ENCODE measurements around the gene ATP6V1G2.
A peak's percentile ranks its signal among the peaks of the same experiment; 100 is the strongest.

Gene ATP6V1G2

DNA sequence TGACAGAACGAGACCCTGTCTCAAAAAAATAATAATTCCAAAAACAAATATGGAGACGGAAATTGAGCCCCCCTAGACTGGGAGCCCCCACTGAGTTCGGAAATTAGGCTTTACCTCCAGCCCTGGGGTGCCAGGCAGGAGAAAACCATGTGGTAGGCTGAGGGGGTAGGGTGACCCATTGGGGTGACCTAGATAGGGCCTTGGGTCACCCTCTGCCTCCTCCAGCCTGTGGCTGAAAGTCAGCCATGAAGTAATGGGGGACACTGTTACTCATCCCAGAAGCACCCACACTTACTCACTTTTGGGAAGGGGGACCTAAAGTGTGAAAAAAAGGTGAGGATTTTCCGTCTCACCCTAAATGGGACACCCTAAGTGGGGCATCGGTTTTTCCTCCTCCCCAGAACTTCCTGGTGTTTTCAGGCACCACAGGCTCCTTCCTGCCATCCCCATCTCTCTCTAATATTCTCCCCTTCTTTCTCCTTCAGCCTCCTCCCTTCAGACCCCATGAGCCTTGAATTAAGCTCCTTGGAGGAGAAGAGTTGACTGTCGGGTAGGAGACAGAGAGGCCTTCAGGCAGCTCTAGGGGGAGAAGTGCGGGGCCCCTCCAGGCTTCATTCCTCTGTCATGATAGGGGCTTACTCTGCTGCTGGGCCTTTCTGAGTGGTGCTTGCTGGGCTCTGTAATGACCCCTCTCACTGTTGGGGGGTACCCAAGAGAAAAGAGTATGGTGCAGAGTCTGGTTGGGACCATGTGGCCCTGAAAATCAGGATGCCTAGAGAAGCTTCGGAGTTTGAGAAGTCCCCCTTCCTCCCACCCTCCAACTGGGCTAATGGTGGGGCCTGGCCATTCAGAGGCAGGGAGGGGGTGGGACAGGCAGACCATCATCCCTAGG, 33.4 kb upstream of the ATP6V1G2 start:
- Mint-ChIP-seq H3K4me3 (peak overlapping the region; percentile 97), H3K27me3 (no peaks in the 10 kb centered on the region)
- peak; percentile 67 for DNase-seq

DNA sequence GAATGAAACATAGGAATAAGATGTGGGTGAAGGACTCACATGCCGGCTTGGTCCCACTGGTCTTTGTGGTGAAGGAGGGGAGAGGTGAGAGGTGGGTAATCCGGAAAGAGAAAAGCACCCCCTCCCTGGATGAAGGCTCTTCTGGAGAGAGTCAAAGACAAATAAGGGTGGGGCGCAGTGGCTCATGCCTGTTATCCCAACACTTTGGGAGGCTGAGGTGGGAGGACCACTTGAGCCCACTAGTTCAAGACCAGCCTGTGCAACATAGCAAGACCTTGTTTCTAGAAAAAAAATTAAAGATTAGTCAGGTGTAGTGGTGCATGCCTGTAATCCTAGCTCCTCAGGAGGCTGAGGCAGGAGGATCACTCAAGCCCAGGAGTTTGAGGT, 32.7 kb upstream of the ATP6V1G2 start:
- Mint-ChIP-seq H3K27ac (peak overlapping the region; percentile 91), H3K9me3 (no peaks in the 10 kb centered on the region), H3K27me3 (no peaks in the 10 kb centered on the region), H3K4me3 (peak overlapping the region; percentile 97), H3K4me1 (ENCODE audit: low read depth) (peaks cover 80% of the 10 kb centered on the region), H3K36me3 (ENCODE audit: low read depth) (peaks cover 75% of the 10 kb centered on the region)
- DNase-seq: peak; percentile 57

More for the DNA sequence above, 33.4 kb upstream of the ATP6V1G2 start:
- H3K9me3 Mint-ChIP-seq: no peaks in the 10 kb centered on the region
- peak overlapping the region; percentile 91 for H3K27ac Mint-ChIP-seq
- H3K4me1 Mint-ChIP-seq (ENCODE audit: low read depth): peaks cover 75% of the 10 kb centered on the region
- peaks cover 69% of the 10 kb centered on the region for H3K36me3 Mint-ChIP-seq (ENCODE audit: low read depth)

DNA sequence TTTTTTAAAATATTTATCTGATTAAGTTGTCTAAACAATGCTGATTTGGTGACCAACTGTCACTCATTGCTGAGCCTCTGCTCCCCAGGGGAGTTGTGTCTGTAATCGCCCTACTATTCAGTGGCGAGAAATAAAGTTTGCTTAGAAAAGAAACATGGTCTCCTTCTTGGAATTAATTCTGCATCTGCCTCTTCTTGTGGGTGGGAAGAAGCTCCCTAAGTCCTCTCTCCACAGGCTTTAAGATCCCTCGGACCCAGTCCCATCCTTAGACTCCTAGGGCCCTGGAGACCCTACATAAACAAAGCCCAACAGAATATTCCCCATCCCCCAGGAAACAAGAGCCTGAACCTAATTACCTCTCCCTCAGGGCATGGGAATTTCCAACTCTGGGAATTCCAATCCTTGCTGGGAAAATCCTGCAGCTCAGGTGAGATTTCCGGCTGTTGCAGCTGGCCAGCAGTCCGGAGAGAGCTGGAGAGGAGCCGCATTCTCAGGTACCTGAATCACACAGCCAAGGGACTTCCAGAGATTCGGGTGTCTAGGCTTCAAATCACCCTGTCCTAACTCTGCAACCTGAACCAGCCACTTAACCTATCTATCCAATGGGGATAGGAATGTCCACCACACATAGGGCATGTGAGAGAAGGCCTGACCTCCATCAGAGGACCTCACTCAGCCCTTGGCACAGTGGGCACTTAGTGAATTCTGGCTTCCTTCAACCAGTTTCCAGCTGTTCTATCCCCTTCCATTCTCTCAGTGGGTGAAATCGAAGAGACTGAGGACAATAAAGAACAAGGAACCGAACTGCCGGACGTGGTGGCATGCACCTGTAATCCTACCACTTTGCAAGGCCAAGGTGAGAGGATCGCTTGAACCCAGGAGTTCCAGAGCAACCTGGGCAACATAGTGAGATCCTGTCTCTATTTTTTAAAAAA, 32.0 kb upstream of the ATP6V1G2 start:
- H3K27ac Mint-ChIP-seq: peak overlapping the region; percentile 91
- no peak for DNase-seq
- H3K4me1 Mint-ChIP-seq (ENCODE audit: low read depth): peaks cover 80% of the 10 kb centered on the region
- H3K36me3 Mint-ChIP-seq (ENCODE audit: low read depth): peaks cover 80% of the 10 kb centered on the region
- H3K9me3 Mint-ChIP-seq: no peaks in the 10 kb centered on the region
- H3K4me3 Mint-ChIP-seq: peak overlapping the region; percentile 97
- no peaks in the 10 kb centered on the region for H3K27me3 Mint-ChIP-seq

DNA sequence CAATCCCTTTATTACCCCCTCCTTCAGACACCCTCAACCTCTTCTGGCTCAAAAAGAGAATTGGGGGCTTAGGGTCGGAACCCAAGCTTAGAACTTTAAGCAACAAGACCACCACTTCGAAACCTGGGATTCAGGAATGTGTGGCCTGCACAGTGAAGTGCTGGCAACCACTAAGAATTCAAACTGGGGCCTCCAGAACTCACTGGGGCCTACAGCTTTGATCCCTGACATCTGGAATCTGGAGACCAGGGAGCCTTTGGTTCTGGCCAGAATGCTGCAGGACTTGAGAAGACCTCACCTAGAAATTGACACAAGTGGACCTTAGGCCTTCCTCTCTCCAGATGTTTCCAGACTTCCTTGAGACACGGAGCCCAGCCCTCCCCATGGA, 31.2 kb upstream of the ATP6V1G2 start:
- Mint-ChIP-seq H3K4me1 (ENCODE audit: low read depth) (peaks cover 81% of the 10 kb centered on the region), H3K27me3 (no peaks in the 10 kb centered on the region), H3K27ac (peak overlapping the region; percentile 99), H3K36me3 (ENCODE audit: low read depth) (peaks cover 87% of the 10 kb centered on the region), H3K9me3 (no peaks in the 10 kb centered on the region), H3K4me3 (peak overlapping the region; percentile 97)
- no peak for DNase-seq

DNA sequence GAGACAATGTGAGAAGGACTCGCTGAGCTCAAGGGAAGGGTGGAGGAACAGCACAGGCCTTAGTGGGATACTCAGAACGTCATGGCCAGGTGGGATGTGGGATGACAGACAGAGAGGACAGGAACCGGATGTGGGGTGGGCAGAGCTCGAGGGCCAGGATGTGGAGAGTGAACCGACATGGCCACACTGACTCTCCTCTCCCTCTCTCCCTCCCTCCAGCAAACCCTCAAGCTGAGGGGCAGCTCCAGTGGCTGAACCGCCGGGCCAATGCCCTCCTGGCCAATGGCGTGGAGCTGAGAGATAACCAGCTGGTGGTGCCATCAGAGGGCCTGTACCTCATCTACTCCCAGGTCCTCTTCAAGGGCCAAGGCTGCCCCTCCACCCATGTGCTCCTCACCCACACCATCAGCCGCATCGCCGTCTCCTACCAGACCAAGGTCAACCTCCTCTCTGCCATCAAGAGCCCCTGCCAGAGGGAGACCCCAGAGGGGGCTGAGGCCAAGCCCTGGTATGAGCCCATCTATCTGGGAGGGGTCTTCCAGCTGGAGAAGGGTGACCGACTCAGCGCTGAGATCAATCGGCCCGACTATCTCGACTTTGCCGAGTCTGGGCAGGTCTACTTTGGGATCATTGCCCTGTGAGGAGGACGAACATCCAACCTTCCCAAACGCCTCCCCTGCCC, 30.6 kb upstream of the ATP6V1G2 start:
- Mint-ChIP-seq H3K27ac (peak overlapping the region; percentile 99), H3K36me3 (ENCODE audit: low read depth) (peaks cover 92% of the 10 kb centered on the region), H3K9me3 (no peaks in the 10 kb centered on the region), H3K4me1 (ENCODE audit: low read depth) (peaks cover 79% of the 10 kb centered on the region), H3K4me3 (peak overlapping the region; percentile 97), H3K27me3 (no peaks in the 10 kb centered on the region)
- peak; percentile 72 for DNase-seq

DNA sequence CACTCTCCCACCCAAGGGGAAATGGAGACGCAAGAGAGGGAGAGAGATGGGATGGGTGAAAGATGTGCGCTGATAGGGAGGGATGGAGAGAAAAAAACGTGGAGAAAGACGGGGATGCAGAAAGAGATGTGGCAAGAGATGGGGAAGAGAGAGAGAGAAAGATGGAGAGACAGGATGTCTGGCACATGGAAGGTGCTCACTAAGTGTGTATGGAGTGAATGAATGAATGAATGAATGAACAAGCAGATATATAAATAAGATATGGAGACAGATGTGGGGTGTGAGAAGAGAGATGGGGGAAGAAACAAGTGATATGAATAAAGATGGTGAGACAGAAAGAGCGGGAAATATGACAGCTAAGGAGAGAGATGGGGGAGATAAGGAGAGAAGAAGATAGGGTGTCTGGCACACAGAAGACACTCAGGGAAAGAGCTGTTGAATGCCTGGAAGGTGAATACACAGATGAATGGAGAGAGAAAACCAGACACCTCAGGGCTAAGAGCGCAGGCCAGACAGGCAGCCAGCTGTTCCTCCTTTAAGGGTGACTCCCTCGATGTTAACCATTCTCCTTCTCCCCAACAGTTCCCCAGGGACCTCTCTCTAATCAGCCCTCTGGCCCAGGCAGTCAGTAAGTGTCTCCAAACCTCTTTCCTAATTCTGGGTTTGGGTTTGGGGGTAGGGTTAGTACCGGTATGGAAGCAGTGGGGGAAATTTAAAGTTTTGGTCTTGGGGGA, 29.7 kb upstream of the ATP6V1G2 start:
- peaks cover 84% of the 10 kb centered on the region for H3K4me1 Mint-ChIP-seq (ENCODE audit: low read depth)
- no peaks in the 10 kb centered on the region for H3K27me3 Mint-ChIP-seq
- no peak for DNase-seq
- H3K27ac Mint-ChIP-seq: peak overlapping the region; percentile 99
- H3K4me3 Mint-ChIP-seq: peak overlapping the region; percentile 97
- no peaks in the 10 kb centered on the region for H3K9me3 Mint-ChIP-seq
- H3K36me3 Mint-ChIP-seq (ENCODE audit: low read depth): peaks cover 85% of the 10 kb centered on the region

DNA sequence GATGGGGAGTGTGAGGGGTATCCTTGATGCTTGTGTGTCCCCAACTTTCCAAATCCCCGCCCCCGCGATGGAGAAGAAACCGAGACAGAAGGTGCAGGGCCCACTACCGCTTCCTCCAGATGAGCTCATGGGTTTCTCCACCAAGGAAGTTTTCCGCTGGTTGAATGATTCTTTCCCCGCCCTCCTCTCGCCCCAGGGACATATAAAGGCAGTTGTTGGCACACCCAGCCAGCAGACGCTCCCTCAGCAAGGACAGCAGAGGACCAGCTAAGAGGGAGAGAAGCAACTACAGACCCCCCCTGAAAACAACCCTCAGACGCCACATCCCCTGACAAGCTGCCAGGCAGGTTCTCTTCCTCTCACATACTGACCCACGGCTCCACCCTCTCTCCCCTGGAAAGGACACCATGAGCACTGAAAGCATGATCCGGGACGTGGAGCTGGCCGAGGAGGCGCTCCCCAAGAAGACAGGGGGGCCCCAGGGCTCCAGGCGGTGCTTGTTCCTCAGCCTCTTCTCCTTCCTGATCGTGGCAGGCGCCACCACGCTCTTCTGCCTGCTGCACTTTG, 29.0 kb upstream of the ATP6V1G2 start, which contains the start of gene TNF:
Gene TNF, plus strand, starts transcription at position 231 of the 567 bp plus-strand sequence. Its CDS starts 177 bp downstream, at position 408.
- peak; percentile 89 for DNase-seq
- H3K27ac Mint-ChIP-seq: peak within 1 kb of the TSS; percentile 99
- H3K27me3 Mint-ChIP-seq: no peaks in the 10 kb centered on the region
- peak within 1 kb of the TSS; percentile 97 for H3K4me3 Mint-ChIP-seq
- peaks cover 80% of the 10 kb centered on the region for H3K36me3 Mint-ChIP-seq (ENCODE audit: low read depth)
- H3K9me3 Mint-ChIP-seq: no peaks in the 10 kb centered on the region
- peaks cover 87% of the 10 kb centered on the region for H3K4me1 Mint-ChIP-seq (ENCODE audit: low read depth)

DNA sequence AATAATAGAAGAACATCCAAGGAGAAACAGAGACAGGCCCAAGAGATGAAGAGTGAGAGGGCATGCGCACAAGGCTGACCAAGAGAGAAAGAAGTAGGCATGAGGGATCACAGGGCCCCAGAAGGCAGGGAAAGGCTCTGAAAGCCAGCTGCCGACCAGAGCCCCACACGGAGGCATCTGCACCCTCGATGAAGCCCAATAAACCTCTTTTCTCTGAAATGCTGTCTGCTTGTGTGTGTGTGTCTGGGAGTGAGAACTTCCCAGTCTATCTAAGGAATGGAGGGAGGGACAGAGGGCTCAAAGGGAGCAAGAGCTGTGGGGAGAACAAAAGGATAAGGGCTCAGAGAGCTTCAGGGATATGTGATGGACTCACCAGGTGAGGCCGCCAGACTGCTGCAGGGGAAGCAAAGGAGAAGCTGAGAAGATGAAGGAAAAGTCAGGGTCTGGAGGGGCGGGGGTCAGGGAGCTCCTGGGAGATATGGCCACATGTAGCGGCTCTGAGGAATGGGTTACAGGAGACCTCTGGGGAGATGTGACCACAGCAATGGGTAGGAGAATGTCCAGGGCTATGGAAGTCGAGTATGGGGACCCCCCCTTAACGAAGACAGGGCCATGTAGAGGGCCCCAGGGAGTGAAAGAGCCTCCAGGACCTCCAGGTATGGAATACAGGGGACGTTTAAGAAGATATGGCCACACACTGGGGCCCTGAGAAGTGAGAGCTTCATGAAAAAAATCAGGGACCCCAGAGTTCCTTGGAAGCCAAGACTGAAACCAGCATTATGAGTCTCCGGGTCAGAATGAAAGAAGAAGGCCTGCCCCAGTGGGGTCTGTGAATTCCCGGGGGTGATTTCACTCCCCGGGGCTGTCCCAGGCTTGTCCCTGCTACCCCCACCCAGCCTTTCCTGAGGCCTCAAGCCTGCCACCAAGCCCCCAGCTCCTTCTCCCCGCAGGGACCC, 28.0 kb upstream of the ATP6V1G2 start:
- Mint-ChIP-seq H3K4me3 (peak overlapping the region; percentile 97), H3K36me3 (ENCODE audit: low read depth) (peaks cover 74% of the 10 kb centered on the region), H3K4me1 (ENCODE audit: low read depth) (peaks cover 88% of the 10 kb centered on the region), H3K9me3 (no peaks in the 10 kb centered on the region), H3K27ac (peak overlapping the region; percentile 99), H3K27me3 (no peaks in the 10 kb centered on the region)
- DNase-seq: peak; percentile 75

DNA sequence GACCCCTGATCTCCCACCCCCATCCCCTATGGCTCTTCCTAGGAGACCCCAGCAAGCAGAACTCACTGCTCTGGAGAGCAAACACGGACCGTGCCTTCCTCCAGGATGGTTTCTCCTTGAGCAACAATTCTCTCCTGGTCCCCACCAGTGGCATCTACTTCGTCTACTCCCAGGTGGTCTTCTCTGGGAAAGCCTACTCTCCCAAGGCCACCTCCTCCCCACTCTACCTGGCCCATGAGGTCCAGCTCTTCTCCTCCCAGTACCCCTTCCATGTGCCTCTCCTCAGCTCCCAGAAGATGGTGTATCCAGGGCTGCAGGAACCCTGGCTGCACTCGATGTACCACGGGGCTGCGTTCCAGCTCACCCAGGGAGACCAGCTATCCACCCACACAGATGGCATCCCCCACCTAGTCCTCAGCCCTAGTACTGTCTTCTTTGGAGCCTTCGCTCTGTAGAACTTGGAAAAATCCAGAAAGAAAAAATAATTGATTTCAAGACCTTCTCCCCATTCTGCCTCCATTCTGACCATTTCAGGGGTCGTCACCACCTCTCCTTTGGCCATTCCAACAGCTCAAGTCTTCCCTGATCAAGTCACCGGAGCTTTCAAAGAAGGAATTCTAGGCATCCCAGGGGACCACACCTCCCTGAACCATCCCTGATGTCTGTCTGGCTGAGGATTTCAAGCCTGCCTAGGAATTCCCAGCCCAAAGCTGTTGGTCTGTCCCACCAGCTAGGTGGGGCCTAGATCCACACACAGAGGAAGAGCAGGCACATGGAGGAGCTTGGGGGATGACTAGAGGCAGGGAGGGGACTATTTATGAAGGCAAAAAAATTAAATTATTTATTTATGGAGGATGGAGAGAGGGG, 27.1 kb upstream of the ATP6V1G2 start:
- H3K4me3 Mint-ChIP-seq: peak overlapping the region; percentile 97
- no peaks in the 10 kb centered on the region for H3K9me3 Mint-ChIP-seq
- H3K4me1 Mint-ChIP-seq (ENCODE audit: low read depth): peaks cover 88% of the 10 kb centered on the region
- H3K27ac Mint-ChIP-seq: peak overlapping the region; percentile 99
- peaks cover 65% of the 10 kb centered on the region for H3K36me3 Mint-ChIP-seq (ENCODE audit: low read depth)
- no peaks in the 10 kb centered on the region for H3K27me3 Mint-ChIP-seq
- no peak for DNase-seq

DNA sequence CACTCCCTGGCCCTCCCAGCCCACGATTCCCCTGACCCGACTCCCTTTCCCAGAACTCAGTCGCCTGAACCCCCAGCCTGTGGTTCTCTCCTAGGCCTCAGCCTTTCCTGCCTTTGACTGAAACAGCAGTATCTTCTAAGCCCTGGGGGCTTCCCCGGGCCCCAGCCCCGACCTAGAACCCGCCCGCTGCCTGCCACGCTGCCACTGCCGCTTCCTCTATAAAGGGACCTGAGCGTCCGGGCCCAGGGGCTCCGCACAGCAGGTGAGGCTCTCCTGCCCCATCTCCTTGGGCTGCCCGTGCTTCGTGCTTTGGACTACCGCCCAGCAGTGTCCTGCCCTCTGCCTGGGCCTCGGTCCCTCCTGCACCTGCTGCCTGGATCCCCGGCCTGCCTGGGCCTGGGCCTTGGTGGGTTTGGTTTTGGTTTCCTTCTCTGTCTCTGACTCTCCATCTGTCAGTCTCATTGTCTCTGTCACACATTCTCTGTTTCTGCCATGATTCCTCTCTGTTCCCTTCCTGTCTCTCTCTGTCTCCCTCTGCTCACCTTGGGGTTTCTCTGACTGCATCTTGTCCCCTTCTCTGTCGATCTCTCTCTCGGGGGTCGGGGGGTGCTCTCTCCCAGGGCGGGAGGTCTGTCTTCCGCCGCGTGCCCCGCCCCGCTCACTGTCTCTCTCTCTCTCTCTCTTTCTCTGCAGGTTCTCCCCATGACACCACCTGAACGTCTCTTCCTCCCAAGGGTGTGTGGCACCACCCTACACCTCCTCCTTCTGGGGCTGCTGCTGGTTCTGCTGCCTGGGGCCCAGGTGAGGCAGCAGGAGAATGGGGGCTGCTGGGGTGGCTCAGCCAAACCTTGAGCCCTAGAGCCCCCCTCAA, 25.9 kb upstream of the ATP6V1G2 start, which contains the start of gene LTA:
Gene LTA, plus strand, starts transcription at position 249 of the 871 bp plus-strand sequence. Its CDS starts 454 bp downstream, at position 703.
- H3K4me3 Mint-ChIP-seq: peak within 1 kb of the TSS; percentile 97
- H3K4me1 Mint-ChIP-seq (ENCODE audit: low read depth): peaks cover 93% of the 10 kb centered on the region
- no peaks in the 10 kb centered on the region for H3K9me3 Mint-ChIP-seq

More for the DNA sequence above, 25.9 kb upstream of the ATP6V1G2 start, which contains the start of gene LTA:
- no peaks in the 10 kb centered on the region for H3K27me3 Mint-ChIP-seq
- H3K36me3 Mint-ChIP-seq (ENCODE audit: low read depth): peaks cover 54% of the 10 kb centered on the region
- peak within 1 kb of the TSS; percentile 99 for H3K27ac Mint-ChIP-seq
- DNase-seq: peak; percentile 89
